Measurements from ENCODE around the gene UBN2.
"Not testable (repeated sequence)": the region's sequence is repeated elsewhere in the genome, so short reads cannot be mapped to it uniquely, and the experiment has no call there.

UBN2 gene

DNA sequence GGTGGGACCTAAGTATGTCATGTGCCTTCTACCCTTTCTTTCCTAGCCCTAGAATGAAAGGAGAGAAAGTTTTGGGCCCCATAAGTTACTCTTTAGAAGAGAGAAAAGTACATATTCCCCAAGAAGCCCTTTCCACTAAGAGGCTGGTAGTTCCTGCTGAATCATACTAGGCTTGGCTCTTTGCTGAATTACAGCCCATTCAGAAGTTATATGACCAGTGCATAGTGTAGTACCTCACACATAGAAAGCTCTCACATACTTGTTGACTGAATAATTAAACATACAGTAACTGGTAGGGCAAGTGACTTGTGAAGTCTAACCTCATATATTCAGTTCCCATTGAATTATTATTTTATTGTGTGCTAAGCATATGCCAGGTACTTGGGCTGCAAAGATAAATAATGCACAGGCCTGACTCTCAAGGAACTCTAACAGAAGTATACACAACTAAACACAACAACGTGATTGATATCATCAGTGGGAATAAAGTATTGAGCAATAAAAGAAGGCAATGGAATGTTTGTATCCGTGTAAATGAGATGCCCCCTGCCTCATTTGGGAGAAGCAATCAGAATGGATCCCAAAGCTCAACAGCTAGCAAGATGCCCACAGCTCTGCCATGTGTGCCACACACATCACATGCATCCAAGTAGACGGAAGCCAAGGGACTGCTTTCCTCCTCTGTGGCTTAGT lies 38.9 kb upstream of the UBN2 start:
- DNase-seq (ENCODE audit: low spot score), result no peak

DNA sequence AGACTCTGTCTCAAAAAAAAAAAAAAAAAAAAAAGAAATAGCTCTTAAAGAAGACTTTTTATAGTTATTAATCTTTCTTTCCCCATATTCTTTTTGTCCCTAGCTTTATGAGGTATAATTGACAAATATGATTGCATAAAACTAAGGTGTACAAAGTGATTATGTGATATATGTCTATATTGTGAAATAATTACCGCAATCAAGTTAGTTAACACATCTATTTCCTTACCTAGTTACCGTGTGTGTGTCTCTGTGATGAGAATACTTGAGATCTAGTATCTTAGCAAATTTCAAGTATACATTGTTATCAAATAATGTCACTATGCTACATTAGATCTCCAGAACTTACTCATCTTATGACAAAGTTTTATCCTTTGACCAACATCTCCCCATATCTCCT lies 30.7 kb upstream of the UBN2 start:
- TF ChIP-seq, protein P1, sequence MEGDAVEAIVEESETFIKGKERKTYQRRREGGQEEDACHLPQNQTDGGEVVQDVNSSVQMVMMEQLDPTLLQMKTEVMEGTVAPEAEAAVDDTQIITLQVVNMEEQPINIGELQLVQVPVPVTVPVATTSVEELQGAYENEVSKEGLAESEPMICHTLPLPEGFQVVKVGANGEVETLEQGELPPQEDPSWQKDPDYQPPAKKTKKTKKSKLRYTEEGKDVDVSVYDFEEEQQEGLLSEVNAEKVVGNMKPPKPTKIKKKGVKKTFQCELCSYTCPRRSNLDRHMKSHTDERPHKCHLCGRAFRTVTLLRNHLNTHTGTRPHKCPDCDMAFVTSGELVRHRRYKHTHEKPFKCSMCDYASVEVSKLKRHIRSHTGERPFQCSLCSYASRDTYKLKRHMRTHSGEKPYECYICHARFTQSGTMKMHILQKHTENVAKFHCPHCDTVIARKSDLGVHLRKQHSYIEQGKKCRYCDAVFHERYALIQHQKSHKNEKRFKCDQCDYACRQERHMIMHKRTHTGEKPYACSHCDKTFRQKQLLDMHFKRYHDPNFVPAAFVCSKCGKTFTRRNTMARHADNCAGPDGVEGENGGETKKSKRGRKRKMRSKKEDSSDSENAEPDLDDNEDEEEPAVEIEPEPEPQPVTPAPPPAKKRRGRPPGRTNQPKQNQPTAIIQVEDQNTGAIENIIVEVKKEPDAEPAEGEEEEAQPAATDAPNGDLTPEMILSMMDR (IDR thresholded peaks at IDR 0.05; ENCODE audit: extremely low read depth, missing control alignments), result no peak

More for the DNA sequence above, 38.9 kb upstream of the UBN2 start:
- TF ChIP-seq, protein P1 (IDR thresholded peaks at IDR 0.05; ENCODE audit: extremely low read depth, missing control alignments), result no peak

DNA sequence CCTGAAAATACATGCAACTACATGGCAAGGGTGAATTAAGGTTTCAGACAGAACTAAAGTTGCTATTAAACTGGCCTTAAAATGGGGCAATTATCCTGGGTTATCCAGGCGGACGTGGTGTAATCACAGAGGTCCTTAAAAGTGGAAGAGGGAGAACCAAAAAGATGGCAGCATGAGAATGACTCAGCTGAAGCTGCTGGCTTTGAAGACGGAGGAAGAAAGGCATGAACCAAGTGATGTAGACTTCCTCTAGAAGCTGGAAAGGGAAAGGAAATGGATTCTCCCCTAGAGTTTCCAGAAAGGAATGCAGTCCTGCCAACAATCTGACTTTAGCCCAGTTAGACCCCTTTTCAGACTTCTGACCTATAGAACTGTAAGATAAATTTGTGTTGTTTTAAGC lies 27.0 kb upstream of the UBN2 start:
- TF ChIP-seq, protein P1 (IDR thresholded peaks at IDR 0.05; ENCODE audit: extremely low read depth, missing control alignments), result no peak
- DNase-seq (ENCODE audit: low spot score), result no peak

More for the DNA sequence above, 30.7 kb upstream of the UBN2 start:
- no peak for DNase-seq (ENCODE audit: low spot score)

DNA sequence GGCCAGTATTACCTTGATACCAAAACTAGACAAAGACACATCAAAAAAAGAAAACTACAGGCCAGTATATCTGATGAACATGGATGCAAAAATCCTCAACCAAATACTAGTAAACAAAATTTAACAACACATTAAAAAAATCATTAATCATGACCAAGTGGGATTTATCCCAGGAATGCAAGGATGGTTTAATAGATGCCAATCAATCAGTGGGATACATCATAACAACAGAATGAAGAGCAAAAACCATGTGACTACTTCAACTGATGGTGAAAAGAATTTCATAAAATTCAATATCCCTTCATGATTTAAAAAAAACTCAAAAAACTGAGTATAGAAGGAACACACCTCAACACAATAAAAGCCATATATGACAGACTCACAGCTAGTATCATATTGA lies 25.2 kb upstream of the UBN2 start:
- no peak for DNase-seq (ENCODE audit: low spot score)
- TF ChIP-seq, protein P1 (IDR thresholded peaks at IDR 0.05; ENCODE audit: extremely low read depth, missing control alignments), result no peak

DNA sequence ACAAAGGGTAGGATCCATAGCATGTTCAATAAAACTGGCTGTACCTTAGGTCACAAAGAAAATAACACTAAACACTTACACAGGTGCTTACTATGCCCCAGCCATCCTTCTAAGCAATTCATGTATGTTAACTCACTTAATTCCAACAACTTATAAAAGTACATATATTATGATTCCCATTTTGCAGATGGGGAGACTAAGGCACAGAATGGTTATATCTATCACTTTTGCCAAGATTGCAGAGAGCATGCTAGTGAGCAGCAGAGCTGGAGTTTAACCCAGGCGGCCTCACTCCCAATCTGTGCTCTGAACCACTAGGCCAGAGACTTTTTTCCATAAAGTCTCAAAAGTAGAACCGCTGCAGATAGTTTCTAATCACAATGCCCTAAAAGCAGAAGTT lies 18.9 kb upstream of the UBN2 start:
- TF ChIP-seq, protein P1 (IDR thresholded peaks at IDR 0.05; ENCODE audit: extremely low read depth, missing control alignments), result no peak
- no peak for DNase-seq (ENCODE audit: low spot score)

DNA sequence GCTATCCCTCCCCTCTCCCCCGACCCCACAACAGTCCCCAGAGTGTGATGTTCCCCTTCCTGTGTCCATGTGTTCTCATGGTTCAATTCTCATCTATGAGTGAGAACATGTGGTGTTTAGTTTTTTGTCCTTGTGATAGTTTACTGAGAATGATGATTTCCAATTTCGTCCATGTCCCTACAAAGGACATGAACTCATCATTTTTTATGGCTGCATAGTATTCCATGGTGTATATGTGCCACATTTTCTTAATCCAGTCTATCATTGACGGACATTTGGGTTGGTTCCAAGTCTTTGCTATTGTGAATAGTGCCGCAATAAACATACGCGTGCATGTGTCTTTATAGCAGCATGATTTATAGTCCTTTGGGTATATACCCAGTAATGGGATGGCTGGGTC lies 17.5 kb upstream of the UBN2 start:
- not testable (repeated sequence) for DNase-seq (ENCODE audit: low spot score)

DNA sequence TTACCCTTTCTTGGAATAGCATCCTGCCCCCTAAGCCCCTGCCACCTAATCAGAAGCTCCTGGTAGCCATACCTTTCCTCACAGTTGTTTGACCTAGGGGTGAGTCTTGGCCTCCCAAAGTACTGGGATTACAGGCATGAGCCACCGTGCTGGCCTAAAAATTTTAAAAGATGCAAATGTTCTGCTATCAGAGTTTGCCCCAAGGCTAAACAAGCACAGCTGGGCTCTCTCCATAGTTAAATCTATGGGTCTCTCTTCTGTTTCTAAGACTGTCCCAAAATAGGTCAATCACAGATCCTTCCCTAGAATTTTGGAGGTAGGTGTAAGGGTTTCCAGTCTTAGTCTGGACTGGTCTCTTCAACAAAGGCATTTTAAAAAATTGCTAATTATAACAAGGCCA lies 12.9 kb upstream of the UBN2 start:
- DNase-seq (ENCODE audit: low spot score), result no peak
- TF ChIP-seq, protein P1 (IDR thresholded peaks at IDR 0.05; ENCODE audit: extremely low read depth, missing control alignments), result no peak

DNA sequence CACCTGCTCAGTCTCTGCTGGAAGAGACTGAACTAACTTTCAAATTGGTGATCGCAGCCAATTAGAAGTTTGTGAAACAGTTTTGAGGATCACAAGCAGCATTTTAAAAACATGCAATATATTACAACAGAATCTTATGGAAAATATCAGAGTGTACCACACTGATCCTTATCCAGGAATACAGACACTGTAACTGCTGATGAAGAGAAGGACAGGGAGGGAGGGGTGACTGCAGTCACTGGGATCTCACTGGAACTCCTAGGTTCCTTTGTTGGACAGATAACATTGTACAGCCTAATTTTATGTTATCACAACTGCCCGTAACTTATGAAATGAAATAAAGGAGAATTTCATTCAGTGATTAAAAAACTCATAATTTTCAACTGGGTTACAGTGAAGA lies 6.8 kb upstream of the UBN2 start:
- TF ChIP-seq, protein P1 (IDR thresholded peaks at IDR 0.05; ENCODE audit: extremely low read depth, missing control alignments), result no peak
- no peak for DNase-seq (ENCODE audit: low spot score)

DNA sequence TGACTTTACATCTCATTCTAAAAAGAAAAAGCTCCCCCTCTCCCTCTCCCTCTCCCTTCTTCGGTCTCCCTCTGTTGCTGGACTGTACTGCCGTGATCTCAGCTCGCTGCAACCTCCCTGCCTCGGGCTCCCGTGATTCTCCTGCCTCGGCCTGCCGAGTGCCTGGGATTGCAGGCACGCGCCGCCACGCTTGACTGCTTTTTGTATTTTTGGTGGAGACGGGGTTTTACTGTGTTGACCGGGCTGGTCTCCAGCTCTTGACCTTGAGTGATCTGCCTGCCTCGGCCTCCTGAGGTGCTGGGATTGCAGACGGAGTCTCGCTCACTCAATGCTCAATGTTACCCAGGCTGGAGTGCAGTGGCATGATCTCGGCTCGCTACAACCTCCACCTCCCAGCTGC lies 6.2 kb upstream of the UBN2 start:
- DNase-seq (ENCODE audit: low spot score), result not testable (repeated sequence)

DNA sequence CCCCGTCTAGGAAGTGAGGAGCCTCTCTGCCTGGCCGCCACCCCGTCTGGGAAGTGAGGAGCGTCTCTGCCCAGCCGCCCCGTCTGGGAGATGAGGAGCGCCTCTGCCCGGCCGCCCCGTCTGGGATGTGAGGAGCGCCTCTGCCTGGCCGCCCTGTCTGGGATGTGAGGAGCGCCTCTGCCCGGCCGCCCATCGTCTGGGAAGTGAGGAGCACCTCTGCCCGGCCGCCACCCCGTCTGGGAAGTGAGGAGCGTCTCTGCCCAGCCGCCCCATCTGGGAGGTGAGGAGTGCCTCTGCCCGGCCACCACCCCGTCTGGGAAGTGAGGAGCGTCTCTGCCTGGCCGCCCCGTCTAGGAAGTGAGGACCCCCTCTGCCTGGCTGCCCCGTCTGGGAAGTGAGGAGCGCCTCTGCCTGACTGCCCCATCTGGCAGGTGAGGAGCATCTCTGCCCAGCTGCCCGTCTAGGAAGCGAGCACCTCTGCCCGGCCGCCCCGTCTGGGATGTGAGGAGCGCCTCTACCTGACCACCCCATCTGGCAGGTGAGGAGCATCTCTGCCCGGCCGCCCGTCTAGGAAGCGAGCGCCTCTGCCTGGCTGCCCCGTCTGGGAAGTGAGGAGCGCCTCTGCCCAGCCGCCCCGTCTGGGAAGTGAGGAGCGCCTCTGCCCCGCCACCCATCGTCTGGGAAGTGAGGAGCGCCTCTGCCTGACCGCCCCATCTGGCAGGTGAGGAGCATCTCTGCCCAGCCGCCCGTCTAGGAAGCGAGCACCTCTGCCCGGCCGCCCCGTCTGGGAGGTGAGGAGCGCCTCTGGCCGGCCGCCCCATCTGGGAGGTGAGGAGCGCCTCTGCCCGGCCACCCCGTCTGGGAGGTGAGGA lies 5.5 kb upstream of the UBN2 start:
- DNase-seq (ENCODE audit: low spot score), result not testable (repeated sequence)

DNA sequence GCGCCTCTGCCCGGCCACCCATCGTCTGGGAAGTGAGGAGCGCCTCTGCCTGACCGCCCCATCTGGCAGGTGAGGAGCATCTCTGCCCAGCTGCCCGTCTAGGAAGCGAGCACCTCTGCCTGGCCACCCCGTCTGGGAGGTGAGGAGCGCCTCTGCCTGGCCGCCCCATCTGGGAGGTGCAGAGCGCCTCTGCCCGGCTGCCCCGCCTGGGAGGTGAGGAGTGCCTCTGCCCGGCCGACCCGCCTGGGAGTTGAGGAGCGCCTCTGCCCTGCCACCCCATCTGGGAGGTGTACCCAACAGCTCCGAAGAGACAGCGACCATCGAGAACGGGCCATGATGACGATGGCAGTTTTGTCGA lies 4.9 kb upstream of the UBN2 start:
- DNase-seq (ENCODE audit: low spot score), result not testable (repeated sequence)

All from GM20000 (cell line).